ENCODE data around the gene RAC2. TPM values are rescaled to one million over a fixed set of nuclear protein-coding genes. Genes with fewer than 3 reads are reported as not detected.

RAC2 gene
- polyA plus RNA-seq, 2 of the 4 experiments (the other 2 are of a cell fraction) = 0.05 TPM; not detected in 1

GRCh38 chr22:37255558-37256006 lies 11.5 kb upstream of the RAC2 start:
- ATAC-seq (no peak), DNase-seq (ENCODE audit: low read depth in 1 of 2, low spot score in 1 of 2) (no peak), FAIRE-seq (no peak)
- CTCF ChIA-PET = interaction anchor here (0.8 to 1.8 kb wide), 3 partner anchors 30 to 173 kb away, joined by 3 to 6 read pairs (median 5); no protein-coding TSS in a partner anchor
- POLR2A ChIA-PET = no interaction called here
- Histone ChIP-seq H3K9me3 (no peaks in the 10 kb centered on the region), H3K4me3 (no peak overlapping the region), H3K27ac (peak overlapping the region in 1 of 2 experiments; percentile 67; a peak in 3 of 6 replicates), H3K4me1 (peaks cover 41% of the 10 kb centered on the region), H3K4me2 (peak overlapping the region; percentile 40)
- TF ChIP-seq RNF2 (IDR thresholded peaks at IDR 0.05; ENCODE audit: borderline replicate concordance, low read depth) (no peak), NFE2L2 (conservative IDR thresholded peaks at IDR 0.05; ENCODE audit: low read length) (no peak), ATOH8 (CRISPR knock-in tag; IDR thresholded peaks at IDR 0.05; ENCODE audit: low read depth) (no peak), RCOR1 (IDR thresholded peaks at IDR 0.05; ENCODE audit: low read depth, low read length) (no peak), EHF (CRISPR knock-in tag; IDR thresholded peaks at IDR 0.05) (no peak), PHF8 (IDR thresholded peaks at IDR 0.05; ENCODE audit: borderline replicate concordance, low read depth) (no peak), TP53 (CRISPR knock-in tag; IDR thresholded peaks at IDR 0.05) (no peak), KDM5A (IDR thresholded peaks at IDR 0.05) (no peak), CEBPB (IDR thresholded peaks at IDR 0.05) (no peak), SMC3 (IDR thresholded peaks at IDR 0.05) (no peak), POLR2A (IDR thresholded peaks at IDR 0.05; ENCODE audit: low read length) (no peak), SREBF2 (IDR thresholded peaks at IDR 0.05) (no peak), ZNF302 (CRISPR knock-in tag; IDR thresholded peaks at IDR 0.05) (no peak), ESRRA (IDR thresholded peaks at IDR 0.05; ENCODE audit: borderline replicate concordance, low read length) (no peak), EHMT2 (IDR thresholded peaks at IDR 0.05; ENCODE audit: low read depth) (no peak)
- TF ChIP-seq, protein P1, sequence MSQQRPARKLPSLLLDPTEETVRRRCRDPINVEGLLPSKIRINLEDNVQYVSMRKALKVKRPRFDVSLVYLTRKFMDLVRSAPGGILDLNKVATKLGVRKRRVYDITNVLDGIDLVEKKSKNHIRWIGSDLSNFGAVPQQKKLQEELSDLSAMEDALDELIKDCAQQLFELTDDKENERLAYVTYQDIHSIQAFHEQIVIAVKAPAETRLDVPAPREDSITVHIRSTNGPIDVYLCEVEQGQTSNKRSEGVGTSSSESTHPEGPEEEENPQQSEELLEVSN (IDR thresholded peaks at IDR 0.05; ENCODE audit: borderline replicate concordance, low read depth) = no peak
- TF ChIP-seq, protein P2, sequence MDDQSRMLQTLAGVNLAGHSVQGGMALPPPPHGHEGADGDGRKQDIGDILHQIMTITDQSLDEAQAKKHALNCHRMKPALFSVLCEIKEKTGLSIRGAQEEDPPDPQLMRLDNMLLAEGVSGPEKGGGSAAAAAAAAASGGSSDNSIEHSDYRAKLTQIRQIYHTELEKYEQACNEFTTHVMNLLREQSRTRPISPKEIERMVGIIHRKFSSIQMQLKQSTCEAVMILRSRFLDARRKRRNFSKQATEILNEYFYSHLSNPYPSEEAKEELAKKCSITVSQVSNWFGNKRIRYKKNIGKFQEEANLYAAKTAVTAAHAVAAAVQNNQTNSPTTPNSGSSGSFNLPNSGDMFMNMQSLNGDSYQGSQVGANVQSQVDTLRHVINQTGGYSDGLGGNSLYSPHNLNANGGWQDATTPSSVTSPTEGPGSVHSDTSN (IDR thresholded peaks at IDR 0.05) = no peak

DNA sequence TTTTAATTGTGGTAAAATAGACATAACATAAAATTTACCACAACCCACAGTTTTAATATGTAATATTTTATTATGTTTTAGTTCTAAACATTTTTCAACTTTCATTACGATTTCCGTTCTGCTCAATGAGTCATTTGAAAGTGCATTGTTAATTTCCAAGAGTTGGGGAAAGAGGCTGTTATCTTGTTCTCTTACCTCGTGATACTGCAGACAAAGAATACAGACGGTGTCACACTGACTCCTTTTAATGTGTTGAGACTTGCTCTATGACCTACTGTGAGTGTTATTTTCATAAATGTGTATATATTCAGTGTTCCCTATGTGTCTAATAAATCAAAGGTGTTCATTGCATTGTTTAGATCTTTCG lies 10.8 kb upstream of the RAC2 start:
- DNase-seq (ENCODE audit: low read depth in 1 of 2, low spot score in 1 of 2) (no peak), ATAC-seq (no peak)
- 37% methylated on average over 5 of the region's 5 CpGs for WGBS (ENCODE audit: missing lambda C conversion rate)

GRCh38 chr22:37254209-37254866 lies 10.3 kb upstream of the RAC2 start:
- Histone ChIP-seq H3K4me3 (no peak overlapping the region), H3K4me2 (peak overlapping the region; percentile 43), H3K9me3 (no peaks in the 10 kb centered on the region), H3K4me1 (peaks cover 39% of the 10 kb centered on the region), H3K27ac (peak overlapping the region in 1 of 2 experiments; percentile 66; a peak in 3 of 6 replicates)
- CTCF ChIA-PET = interaction anchor here (0.6 to 1.3 kb wide), 4 partner anchors 57 to 203 kb away, joined by 3 read pairs; no protein-coding TSS in a partner anchor
- no peak for ATAC-seq
- 30% methylated on average over 5 of the region's 5 CpGs for WGBS (ENCODE audit: missing lambda C conversion rate)
- no peak for TF ChIP-seq EHMT2 (IDR thresholded peaks at IDR 0.05; ENCODE audit: low read depth)
- TF ChIP-seq GATA3 (IDR thresholded peaks at IDR 0.05; ENCODE audit: borderline replicate concordance) = no peak
- TF ChIP-seq POLR2A (IDR thresholded peaks at IDR 0.05; ENCODE audit: low read length) = no peak
- no peak for TF ChIP-seq HDAC2 (IDR thresholded peaks at IDR 0.05)
- TF ChIP-seq, protein P3, sequence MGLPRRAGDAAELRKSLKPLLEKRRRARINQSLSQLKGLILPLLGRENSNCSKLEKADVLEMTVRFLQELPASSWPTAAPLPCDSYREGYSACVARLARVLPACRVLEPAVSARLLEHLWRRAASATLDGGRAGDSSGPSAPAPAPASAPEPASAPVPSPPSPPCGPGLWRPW (IDR thresholded peaks at IDR 0.05) = no peak
- TF ChIP-seq FOSB (CRISPR knock-in tag; IDR thresholded peaks at IDR 0.05) = no peak
- TF ChIP-seq, protein P4, sequence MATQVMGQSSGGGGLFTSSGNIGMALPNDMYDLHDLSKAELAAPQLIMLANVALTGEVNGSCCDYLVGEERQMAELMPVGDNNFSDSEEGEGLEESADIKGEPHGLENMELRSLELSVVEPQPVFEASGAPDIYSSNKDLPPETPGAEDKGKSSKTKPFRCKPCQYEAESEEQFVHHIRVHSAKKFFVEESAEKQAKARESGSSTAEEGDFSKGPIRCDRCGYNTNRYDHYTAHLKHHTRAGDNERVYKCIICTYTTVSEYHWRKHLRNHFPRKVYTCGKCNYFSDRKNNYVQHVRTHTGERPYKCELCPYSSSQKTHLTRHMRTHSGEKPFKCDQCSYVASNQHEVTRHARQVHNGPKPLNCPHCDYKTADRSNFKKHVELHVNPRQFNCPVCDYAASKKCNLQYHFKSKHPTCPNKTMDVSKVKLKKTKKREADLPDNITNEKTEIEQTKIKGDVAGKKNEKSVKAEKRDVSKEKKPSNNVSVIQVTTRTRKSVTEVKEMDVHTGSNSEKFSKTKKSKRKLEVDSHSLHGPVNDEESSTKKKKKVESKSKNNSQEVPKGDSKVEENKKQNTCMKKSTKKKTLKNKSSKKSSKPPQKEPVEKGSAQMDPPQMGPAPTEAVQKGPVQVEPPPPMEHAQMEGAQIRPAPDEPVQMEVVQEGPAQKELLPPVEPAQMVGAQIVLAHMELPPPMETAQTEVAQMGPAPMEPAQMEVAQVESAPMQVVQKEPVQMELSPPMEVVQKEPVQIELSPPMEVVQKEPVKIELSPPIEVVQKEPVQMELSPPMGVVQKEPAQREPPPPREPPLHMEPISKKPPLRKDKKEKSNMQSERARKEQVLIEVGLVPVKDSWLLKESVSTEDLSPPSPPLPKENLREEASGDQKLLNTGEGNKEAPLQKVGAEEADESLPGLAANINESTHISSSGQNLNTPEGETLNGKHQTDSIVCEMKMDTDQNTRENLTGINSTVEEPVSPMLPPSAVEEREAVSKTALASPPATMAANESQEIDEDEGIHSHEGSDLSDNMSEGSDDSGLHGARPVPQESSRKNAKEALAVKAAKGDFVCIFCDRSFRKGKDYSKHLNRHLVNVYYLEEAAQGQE (IDR thresholded peaks at IDR 0.05) = no peak
- FAIRE-seq = no peak
- POLR2A ChIA-PET = no interaction called here
- peak in 1 of 2 experiments; percentile 24 for DNase-seq (ENCODE audit: low read depth in 1 of 2, low spot score in 1 of 2)

More for the DNA sequence above, 10.8 kb upstream of the RAC2 start:
- POLR2A ChIA-PET = no interaction called here
- peaks cover 41% of the 10 kb centered on the region for H3K4me1 ChIP-seq
- no peak for FAIRE-seq
- no peaks in the 10 kb centered on the region for H3K9me3 ChIP-seq
- H3K4me3 ChIP-seq = no peak overlapping the region
- TF ChIP-seq HOXA7 (CRISPR knock-in tag; IDR thresholded peaks at IDR 0.05) (no peak), ZFP36 (IDR thresholded peaks at IDR 0.05; ENCODE audit: borderline replicate concordance, partially characterized antibody) (no peak), FOSL2 (IDR thresholded peaks at IDR 0.05) (no peak), FOSL2 (CRISPR knock-in tag; IDR thresholded peaks at IDR 0.05) (no peak), PHF8 (IDR thresholded peaks at IDR 0.05; ENCODE audit: borderline replicate concordance, low read depth) (no peak), TP53 (CRISPR knock-in tag; IDR thresholded peaks at IDR 0.05) (no peak), MAFK (IDR thresholded peaks at IDR 0.05; ENCODE audit: partially characterized antibody) (no peak), JUN (IDR thresholded peaks at IDR 0.05) (no peak), SMC3 (IDR thresholded peaks at IDR 0.05) (no peak), POLR2AphosphoS2 (conservative IDR thresholded peaks at IDR 0.05; ENCODE audit: low read length) (no peak), MYC (IDR thresholded peaks at IDR 0.05; ENCODE audit: borderline replicate concordance, low read length) (no peak), KDM1A (IDR thresholded peaks at IDR 0.05; ENCODE audit: low read depth) (no peak), FOSB (CRISPR knock-in tag; IDR thresholded peaks at IDR 0.05) (no peak), CHD2 (IDR thresholded peaks at IDR 0.05; ENCODE audit: low read length, partially characterized antibody) (no peak), HDAC2 (IDR thresholded peaks at IDR 0.05) (no peak)
- CTCF ChIA-PET = interaction anchor here (1.2 to 1.3 kb wide), 2 partner anchors 58 to 203 kb away, joined by 3 read pairs; no protein-coding TSS in a partner anchor
- H3K27ac ChIP-seq = no peak overlapping the region
- peak overlapping the region; percentile 43 for H3K4me2 ChIP-seq
